Activated CD4-positive, alpha-beta T cell treated with anti-CD3 and anti-CD28 coated beads, Interleukin-2, amount 50 U/mL, for 16 hours (primary cell): ENCODE data around the gene KIAA1614.
"Not testable (repeated sequence)": the region's sequence is repeated elsewhere in the genome, so short reads cannot be mapped to it uniquely, and the experiment has no call there.

Experiments
- DNase-seq: peaks from one replicate; pipeline ENCODE4 v3.0.0-alpha.2; 2020

KIAA1614 gene

DNA sequence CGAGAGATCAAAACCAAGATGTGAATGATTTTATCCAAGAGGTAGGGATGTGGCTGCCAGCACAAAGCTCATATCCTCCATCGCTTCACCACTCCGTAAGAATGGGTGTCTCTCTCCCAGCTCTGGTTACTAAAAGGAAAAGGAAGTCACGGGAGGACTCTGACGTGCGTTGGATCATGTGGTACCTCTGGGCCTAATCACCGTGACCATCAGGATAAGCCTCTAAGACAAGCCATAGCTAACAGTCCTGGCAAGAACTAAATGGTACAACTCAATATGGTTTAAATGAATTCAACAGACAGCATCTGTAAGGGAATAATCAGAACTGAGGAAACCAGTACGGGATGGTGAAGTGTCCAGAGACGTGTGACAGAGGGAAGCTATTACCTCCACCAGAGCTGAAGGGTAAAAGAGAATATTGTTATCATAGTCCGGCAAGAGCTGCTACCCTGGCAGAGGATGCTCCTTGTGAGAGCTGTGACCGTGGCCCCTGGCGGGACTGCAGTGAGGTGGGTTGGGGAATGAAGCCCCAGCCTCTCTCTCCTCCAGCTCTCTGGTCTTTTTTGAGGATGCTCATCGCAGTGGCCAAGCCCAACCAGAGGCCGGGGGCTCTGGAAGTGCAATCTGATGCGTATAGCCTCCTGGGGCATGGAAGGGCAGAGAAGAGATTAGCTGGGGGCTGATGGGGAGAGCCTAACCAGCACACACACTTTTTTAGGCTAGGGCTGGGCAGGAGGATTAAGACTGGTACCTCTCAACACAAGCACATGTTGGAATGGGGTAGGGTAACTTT lies 54.2 kb downstream of the KIAA1614 start:
- DNase-seq: no peak

DNA sequence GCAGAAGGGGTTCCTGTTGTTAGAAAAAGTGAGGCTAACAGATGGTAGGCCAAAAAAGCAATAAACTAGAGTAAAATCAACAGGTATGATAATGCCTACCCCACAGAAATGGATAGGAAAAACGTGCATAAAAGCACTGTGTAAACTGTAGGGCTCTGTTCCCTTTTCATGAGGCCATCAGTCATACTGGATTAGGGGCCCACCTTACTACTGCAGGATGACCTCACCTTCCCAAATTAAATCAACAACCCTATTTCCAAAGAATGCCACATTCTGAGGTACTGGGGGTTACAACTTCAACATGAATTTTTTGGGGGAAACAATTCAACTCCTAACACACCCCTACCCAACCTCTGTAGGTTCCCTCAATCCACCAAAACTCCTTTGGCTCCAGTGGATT lies 54.9 kb downstream of the KIAA1614 start:
- DNase-seq: no peak

DNA sequence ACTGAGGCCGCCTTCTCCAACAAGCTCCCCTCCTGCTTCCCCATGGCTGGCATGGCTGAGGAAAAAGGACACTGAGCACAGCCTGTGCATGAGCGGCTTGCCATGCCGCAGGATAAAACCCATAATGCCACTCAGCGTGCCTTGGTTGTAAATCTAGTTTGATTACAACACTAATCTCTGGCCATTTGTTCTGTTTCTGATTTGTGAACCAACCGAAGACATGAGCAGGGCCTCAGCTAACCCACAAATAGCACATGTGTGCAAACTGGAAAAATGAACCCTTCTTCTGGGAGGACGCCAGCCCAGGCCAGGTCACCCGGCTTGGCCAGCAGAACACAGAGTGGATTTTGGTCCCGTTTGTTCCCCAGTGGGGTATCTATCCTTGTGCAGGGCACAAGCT lies 56.1 kb downstream of the KIAA1614 start:
- not testable (repeated sequence) for DNase-seq

DNA sequence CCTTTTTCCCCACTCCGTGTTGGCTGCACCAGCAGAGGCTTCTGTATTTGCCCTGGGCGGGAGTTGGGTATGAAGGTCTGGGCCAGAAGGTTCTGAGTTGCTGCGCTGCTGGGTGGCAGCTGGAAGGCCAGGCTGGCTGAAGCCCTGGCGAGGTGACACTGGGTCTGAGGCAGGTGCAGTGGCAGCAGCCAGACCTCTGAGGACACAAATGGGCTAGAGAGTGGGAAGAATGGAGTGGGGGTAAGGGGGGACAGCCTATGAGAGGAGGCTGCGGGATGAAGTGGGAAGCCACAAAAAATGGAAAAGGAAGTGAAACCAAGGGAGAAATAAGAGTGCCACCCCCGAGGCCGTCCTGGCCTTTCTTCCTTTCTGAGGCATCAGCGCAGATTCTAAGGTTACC lies 56.7 kb downstream of the KIAA1614 start:
- DNase-seq: no peak

DNA sequence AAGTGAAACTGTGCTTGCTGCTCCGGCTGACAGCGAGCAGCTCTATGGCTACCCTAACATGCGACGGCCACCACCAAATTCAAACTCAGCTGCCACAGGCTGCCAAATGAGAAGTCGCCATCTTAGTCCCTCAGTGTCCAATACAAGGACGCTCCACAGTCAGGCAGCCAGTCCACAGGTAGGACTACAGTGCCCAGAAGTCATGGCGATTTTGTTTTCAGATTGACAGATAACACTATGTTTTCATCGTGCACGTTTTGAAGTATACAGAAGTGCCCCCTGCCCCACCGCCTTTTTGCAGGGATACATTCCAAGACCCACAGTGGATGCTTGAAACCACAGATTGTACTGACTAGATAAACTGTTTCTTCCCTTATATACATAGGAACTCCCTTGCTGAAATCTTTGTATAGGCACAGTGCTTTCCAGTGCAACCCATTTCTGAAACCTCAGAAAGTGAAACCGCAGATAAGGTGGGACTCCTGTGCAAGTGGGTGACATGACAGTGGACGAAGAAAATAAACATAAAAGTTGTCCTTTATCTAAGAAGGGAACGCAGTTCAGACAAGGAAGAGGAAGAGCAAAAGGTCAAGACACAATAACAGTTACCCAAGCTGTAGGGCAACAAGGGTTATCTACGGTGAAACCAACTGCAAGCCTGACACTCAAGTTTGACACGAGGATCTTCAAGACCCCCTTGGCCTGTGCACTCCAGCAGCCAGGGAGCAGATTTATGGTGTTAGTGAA lies 57.8 kb downstream of the KIAA1614 start:
- no peak for DNase-seq

DNA sequence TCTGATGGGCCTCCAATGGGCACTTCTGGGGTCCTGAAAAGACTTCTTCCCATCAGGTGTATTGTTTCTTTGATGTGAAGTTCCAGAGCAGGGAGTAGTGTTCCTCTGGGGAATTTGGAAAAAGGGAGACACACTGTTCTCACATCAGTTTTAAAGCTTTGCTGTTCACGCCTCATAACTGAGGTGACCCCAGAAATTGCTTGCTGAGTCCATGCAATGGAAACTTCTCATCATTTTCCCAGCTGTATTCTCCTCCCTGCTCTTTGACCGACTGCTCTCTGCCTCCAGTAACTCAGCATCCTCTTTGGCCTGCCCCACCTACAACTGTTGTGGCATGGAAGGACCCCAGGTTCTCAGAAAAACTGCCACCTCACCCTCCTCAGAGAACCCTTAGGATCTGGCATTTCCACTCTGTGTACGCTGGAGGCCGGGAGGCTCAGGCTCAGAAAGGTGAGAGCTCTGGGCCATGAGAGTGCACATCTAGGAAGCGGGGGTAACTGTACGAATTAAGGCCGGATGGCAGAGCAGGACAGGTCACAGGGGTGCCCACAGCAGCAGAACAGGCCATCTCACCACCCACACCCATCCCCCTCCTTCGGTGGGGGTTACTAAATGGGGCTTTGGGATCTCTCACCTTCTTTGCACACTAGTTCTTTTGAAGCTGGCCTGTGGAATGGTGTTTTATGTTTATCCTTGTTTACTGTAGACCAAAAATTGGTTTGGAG lies 58.7 kb downstream of the KIAA1614 start:
- DNase-seq: no peak

DNA sequence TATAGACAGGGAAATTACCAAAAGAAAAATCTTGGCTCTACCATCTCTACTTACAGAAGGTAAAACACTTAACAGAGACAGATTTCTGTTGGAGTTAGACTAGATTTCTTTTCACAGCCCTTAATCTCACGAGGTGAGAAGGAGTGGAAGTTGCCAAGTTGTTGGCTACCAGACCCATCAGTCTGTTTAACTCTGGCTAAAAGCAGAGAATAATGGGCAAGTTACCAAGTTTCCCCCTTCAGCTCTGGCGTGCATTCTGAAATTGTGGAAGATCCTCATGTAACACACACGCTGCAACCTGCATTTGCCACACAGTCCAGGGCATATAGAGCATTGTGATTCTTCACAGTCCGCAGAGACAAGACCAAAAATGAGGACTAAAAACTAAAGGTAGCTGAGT lies 60.7 kb downstream of the KIAA1614 start:
- no peak for DNase-seq

DNA sequence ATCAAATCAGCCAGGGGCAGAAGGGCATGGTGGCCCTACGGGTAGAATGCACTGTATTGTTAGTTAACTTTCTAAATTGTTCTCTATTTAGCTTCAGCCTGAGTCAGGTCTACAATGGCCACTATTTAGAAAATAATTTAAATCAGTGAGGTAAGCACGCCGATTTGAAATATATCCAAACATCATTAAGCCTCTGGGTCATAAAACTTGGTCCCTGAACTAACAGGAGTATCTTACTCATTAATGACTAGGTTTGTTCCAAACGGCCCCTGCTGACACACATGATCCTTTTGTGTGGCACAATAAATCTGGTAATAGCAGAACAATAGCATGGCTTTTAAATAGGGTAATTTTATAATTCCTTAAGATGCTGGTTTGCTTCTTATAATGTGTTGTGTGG lies 61.5 kb downstream of the KIAA1614 start:
- DNase-seq: no peak

DNA sequence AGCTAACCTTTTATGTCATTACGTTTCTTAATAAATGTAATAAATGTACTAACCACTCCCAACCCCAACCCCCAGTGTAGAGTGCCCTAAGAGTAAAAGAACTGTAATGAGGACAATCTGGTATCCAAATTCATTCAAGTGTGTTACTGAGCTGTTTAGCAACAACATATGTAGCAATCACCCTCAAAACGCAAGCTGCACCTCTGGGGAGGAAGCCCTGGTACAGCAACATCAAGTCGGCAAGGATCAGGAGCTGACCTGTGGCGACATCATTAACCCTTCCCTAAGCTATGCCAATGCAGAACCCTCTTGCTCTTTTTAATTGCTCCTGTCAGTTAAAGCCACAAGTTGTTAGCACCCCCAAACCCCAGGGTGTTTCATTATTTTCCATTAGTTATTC lies 62.9 kb downstream of the KIAA1614 start:
- DNase-seq: no peak

DNA sequence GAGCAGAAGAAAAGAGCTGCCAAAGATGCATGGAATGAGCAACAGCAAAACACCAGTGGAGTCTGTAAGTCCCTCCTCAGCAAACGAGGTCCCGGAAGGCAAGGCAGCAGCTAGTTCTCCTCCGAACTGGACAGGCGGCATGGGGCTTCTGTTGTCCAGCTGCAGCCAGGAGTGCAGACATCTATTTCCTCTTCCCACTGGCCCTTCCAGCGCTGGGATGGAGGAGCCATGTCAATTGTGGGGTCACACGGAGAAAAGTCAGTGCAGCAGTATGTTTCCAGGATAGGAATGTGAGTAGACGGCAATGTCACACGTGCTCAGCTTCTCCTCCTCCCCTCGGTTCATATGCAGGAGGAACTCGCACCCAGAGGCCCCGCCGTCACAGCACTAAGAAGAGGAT lies 63.5 kb downstream of the KIAA1614 start:
- DNase-seq: no peak

DNA sequence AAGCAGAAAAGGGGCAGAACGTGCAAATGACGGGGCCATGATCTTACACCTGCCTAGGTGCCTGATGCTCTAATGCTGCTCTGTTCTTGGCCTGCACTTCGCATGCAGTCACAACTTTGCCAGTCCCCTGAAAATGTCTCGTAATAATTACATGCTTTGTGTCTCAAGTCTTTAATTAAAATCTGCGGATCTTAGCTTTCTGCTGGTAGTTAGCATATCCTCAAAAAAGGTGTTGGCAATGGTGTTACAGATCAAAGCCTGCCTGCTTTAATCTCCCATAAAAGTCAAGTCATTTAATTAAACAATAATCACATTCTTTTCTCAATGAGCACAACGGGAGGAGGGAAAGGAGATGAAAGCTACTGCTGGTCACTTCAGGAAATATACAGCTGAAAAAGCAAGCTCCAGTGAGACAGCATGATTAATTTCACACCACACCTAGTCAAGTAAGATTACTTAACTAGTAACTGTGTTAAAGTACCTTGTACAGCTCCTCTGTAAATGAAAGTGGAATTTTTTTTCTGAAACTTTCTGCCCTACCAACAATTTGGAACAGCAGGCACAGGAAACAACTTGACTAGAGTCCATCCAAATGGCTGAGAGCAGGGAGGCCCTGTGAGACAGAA lies 64.1 kb downstream of the KIAA1614 start:
- peak; percentile 18 for DNase-seq

DNA sequence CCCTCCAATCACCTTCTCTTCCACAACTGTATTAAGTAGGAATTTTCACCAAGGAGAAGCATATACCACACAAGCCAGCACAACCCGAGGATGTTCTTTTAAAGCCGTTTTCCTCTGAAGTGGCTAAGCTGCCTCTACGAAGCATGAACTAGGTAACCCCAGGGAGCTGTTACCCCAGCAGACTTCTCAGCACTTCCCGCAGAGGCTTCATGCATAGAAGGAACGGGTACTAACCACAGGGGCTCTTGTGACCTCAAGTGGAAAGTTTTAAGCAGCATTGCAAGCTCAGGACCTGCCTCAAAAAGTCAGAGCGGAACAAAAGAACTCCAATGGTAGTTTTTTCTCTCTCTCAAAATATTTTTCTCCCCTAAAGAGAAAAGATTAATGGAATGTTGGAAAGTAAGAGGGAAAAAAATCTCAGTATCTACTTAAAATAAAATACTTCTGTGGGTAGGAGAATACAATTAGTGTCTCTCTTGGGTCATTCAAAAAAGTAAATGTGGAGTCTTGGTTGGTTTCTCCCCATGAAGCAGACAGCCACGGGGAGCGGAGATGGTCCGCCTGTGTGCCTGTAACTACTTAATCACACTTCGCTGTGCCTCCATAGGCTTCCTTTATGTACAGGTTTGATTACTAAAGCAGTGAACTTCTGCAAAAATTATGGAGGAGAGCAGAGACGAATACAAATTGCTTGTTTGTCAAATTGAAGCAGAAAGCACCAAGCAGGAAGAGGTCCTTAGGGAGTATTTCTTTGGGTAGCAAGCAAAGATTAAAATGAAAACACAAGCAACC lies 69.1 kb downstream of the KIAA1614 start:
- peak; percentile 59 for DNase-seq

DNA sequence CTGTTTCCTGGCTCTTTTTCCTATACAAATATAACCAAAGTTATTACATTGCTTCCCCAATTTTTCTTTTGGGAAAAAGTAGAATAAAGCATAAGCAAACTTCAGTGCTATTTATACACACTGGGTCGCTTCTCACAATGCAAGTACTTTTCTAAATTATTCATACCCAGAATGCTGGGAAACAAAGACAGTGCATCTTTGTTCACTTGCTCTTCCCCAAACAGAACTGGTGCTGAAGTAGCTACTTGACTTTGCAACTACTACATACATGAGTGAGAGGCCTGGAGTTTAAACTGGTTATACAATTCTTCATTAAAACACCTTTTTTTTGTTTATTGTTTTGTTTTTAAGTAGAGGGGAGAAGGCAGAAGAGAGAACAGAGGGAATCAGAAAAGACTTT lies 69.7 kb downstream of the KIAA1614 start:
- no peak for DNase-seq

DNA sequence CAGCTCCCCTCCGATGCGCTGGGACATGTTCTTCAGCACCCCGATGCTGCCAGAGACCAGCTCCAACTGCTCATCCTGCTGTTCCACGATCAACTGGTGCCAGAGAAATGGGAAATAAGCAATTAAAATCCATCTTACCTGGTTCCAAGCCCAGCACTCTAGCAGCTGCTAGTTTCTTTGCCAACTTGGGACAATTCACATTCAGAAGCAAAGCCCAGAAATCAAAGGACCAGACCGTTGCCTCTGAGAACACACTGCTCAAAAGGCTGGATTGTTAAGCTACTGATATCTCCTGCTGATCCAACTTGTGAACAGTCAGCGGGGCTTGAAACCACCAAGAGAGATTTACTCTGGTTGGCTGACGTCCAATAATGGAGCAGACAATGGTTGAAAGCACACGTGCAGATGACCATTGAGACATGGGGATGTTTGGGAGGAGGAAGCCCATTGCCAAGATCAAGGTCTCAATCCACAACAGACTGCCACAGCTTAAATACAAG lies 75.6 kb downstream of the KIAA1614 start:
- no peak for DNase-seq

DNA sequence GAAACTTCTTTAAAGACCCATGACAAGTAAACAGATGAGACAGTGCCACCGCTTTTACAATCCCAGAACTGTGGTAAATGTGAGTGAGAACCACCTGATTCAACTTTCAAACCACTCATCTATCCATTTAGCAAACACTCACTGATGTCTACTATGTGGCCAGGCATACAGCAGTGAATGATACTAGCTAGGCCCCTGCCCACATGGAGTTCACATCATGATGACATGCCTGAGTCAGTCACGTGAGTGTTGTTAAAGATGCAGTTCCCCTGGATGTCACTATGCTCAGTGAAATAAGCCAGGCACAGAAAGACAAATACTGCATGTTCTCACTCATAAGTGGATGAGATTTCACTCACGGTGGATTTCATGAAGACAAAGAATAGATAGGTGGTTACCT lies 81.6 kb downstream of the KIAA1614 start:
- DNase-seq: no peak

DNA sequence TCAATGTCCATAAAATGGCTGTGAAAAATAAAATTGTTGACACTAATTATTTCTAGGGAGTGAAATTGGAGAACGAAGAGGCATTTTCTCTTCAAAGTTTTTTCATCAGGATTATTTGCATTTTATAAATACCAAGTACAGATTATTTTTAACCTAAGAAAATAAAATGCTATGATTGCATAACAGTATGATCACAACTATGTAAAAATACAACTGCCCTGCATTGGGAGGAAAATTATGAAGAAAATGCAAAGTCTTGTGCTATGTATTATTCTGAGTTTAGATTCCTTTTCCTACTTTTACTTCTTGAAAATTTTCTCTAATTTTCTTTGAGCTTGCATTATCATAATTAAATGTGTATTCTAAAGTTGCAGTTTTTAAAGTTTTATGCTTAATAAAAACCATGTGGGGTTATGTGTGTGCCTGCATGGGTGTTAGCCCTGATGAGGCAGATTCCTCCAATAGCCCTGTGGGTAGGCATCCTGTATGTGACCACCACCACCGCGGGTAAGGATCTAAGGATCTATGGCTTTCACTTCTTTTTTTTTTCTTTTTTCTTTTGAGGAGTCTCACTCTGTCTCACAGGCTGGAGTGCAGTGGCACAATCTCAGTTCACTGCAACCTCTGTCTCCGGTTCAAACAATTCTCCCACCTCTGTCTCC lies 85.3 kb downstream of the KIAA1614 start:
- DNase-seq: no peak
